Endothelial cell (in vitro differentiated cells): ENCODE results near the gene ERCC6L. TPM values are rescaled to one million over a fixed set of nuclear protein-coding genes. Genes with fewer than 3 reads are reported as not detected.
"Not testable (repeated sequence)": the region's sequence is repeated elsewhere in the genome, so short reads cannot be mapped to it uniquely, and the experiment has no call there.

Experiments used
- DNase-seq: peaks from one replicate; pipeline ENCODE4 v3.0.0; 2021; ENCODE audit warnings: low spot score
- H3K27ac Mint-ChIP-seq: one replicate; pipeline ENCODE4 v1.8.0; 2021; ENCODE audit warnings: mixed read lengths, inconsistent platforms; ENCODE audit not compliant: unreplicated experiment
- H3K27me3 Mint-ChIP-seq: one replicate; pipeline ENCODE4 v1.8.0; 2021; ENCODE audit warnings: mild to moderate bottlenecking, moderate library complexity, mixed read lengths, inconsistent platforms; ENCODE audit not compliant: unreplicated experiment
- H3K36me3 Mint-ChIP-seq: one replicate; pipeline ENCODE4 v1.8.0; 2021; ENCODE audit warnings: mild to moderate bottlenecking, low read depth, mixed read lengths, inconsistent platforms; ENCODE audit not compliant: unreplicated experiment
- H3K4me1 Mint-ChIP-seq: one replicate; pipeline ENCODE4 v1.8.0; 2021; ENCODE audit warnings: mild to moderate bottlenecking, mixed read lengths, inconsistent platforms; ENCODE audit not compliant: unreplicated experiment
- H3K4me3 Mint-ChIP-seq: one replicate; pipeline ENCODE4 v1.8.0; 2021; ENCODE audit warnings: mild to moderate bottlenecking, mixed read lengths, inconsistent platforms; ENCODE audit not compliant: unreplicated experiment
- H3K9me3 Mint-ChIP-seq: one replicate; pipeline ENCODE4 v1.8.0; 2021; ENCODE audit warnings: mixed read lengths, inconsistent platforms; ENCODE audit not compliant: unreplicated experiment
- CTCF ChIP-seq: fragments of 200-600 bp; sonication (generic); IDR thresholded peaks from one replicate; pipeline ENCODE4 v1.5.0; 2021; ENCODE audit warnings: antibody characterized with exemption; ENCODE audit not compliant: unreplicated experiment
- total RNA-seq: library from RNA; stranded (reverse); fragmentation: NEBNext Ultra II Directional; extraction: Animal tissue kit (Norgen Biotek cat#: 25700); gene quantifications from one replicate; pipeline ENCODE4 v1.2.1, GENCODE V29; 2021; ENCODE audit not compliant: unreplicated experiment

The ERCC6L gene
- total RNA-seq, 1 donor from 2014 or later = 1.7 TPM

GRCh38 chrX:72176981-72177380 lies 61.8 kb downstream of the ERCC6L start:
- H3K27ac Mint-ChIP-seq = no peak overlapping the region
- H3K36me3 Mint-ChIP-seq = no peaks in the 10 kb centered on the region
- no peaks in the 10 kb centered on the region for H3K9me3 Mint-ChIP-seq
- H3K27me3 Mint-ChIP-seq = no peaks in the 10 kb centered on the region
- no peak for DNase-seq
- TF ChIP-seq CTCF = no peak
- H3K4me3 Mint-ChIP-seq = no peak overlapping the region
- no peaks in the 10 kb centered on the region for H3K4me1 Mint-ChIP-seq

- DNase-seq, H3K36me3 Mint-ChIP-seq, H3K27ac Mint-ChIP-seq, H3K9me3 Mint-ChIP-seq, H3K4me3 Mint-ChIP-seq, H3K27me3 Mint-ChIP-seq, H3K4me1 Mint-ChIP-seq: not testable (repeated sequence)
These were observed 62.5 kb downstream of the ERCC6L start for GRCh38 chrX:72176289-72176688.

GRCh38 chrX:72169008-72169728 lies 69.7 kb downstream of the ERCC6L start:
- Mint-ChIP-seq H3K27me3 (no peaks in the 10 kb centered on the region), H3K36me3 (no peaks in the 10 kb centered on the region), H3K4me1 (no peaks in the 10 kb centered on the region), H3K27ac (no peak overlapping the region), H3K4me3 (no peak overlapping the region), H3K9me3 (no peaks in the 10 kb centered on the region)
- DNase-seq = no peak
- no peak for TF ChIP-seq CTCF

- peaks cover 4% of the 10 kb centered on the region for H3K36me3 Mint-ChIP-seq
- no peak for DNase-seq
- no peaks in the 10 kb centered on the region for H3K9me3 Mint-ChIP-seq
- TF ChIP-seq CTCF = no peak
- H3K4me3 Mint-ChIP-seq = no peak overlapping the region
- H3K27me3 Mint-ChIP-seq = no peaks in the 10 kb centered on the region
- H3K27ac Mint-ChIP-seq = no peak overlapping the region
- H3K4me1 Mint-ChIP-seq = no peaks in the 10 kb centered on the region
These were observed 73.3 kb downstream of the ERCC6L start for GRCh38 chrX:72165551-72165950.

GRCh38 chrX:72159769-72160168 lies 79.1 kb downstream of the ERCC6L start:
- DNase-seq = no peak
- H3K27ac Mint-ChIP-seq = no peak overlapping the region
- no peaks in the 10 kb centered on the region for H3K4me1 Mint-ChIP-seq
- no peaks in the 10 kb centered on the region for H3K9me3 Mint-ChIP-seq
- TF ChIP-seq CTCF = no peak
- peaks cover 8% of the 10 kb centered on the region for H3K36me3 Mint-ChIP-seq
- no peak overlapping the region for H3K4me3 Mint-ChIP-seq
- H3K27me3 Mint-ChIP-seq = no peaks in the 10 kb centered on the region
